HG03521 (cell line): ENCODE results near the gene FARS2.

Experiments used
- ATAC-seq: cut with Tn5 transposase; IDR thresholded peaks from one replicate; pipeline ENCODE4 v1.9.1; 2021; ENCODE audit warnings: mild to moderate bottlenecking, moderate library complexity; ENCODE audit not compliant: unreplicated experiment

Gene FARS2

GRCh38 chr6:5248302-5249098, 12.8 kb upstream of the FARS2 start:
- no peak for ATAC-seq

GRCh38 chr6:5249451-5250122, 11.7 kb upstream of the FARS2 start:
- no peak for ATAC-seq

- ATAC-seq, result no peak
These were observed 10.9 kb upstream of the FARS2 start for GRCh38 chr6:5250451-5250850.

- ATAC-seq, result no peak
These were observed 10.4 kb upstream of the FARS2 start for GRCh38 chr6:5250911-5251310.

- no peak for ATAC-seq
These were observed 4.4 kb upstream of the FARS2 start for GRCh38 chr6:5256952-5257351.

GRCh38 chr6:5257400-5257799, 3.9 kb upstream of the FARS2 start:
- ATAC-seq, result no peak

- ATAC-seq, result no peak
These were observed 1.9 kb upstream of the FARS2 start for GRCh38 chr6:5259428-5259827.

GRCh38 chr6:5260111-5260620, 1.1 kb upstream of the FARS2 start:
- peak; percentile 60 for ATAC-seq

- ATAC-seq, result no peak
These were observed 314 bp downstream of the FARS2 start for GRCh38 chr6:5261545-5262109.

- no peak for ATAC-seq
These were observed 5.1 kb downstream of the FARS2 start for GRCh38 chr6:5266423-5266822.

- ATAC-seq, result no peak
These were observed 8.9 kb downstream of the FARS2 start for GRCh38 chr6:5270093-5270680.

- no peak for ATAC-seq
These were observed 10.6 kb downstream of the FARS2 start for GRCh38 chr6:5271926-5272325.

GRCh38 chr6:5274231-5274630, 12.9 kb downstream of the FARS2 start:
- ATAC-seq, result no peak

GRCh38 chr6:5275497-5275896, 14.2 kb downstream of the FARS2 start:
- no peak for ATAC-seq

GRCh38 chr6:5276581-5276980, 15.3 kb downstream of the FARS2 start:
- no peak for ATAC-seq

GRCh38 chr6:5277589-5277988, 16.3 kb downstream of the FARS2 start:
- no peak for ATAC-seq

GRCh38 chr6:5278047-5278446, 16.7 kb downstream of the FARS2 start:
- no peak for ATAC-seq

GRCh38 chr6:5278565-5279120, 17.3 kb downstream of the FARS2 start:
- no peak for ATAC-seq

GRCh38 chr6:5279891-5280338, 18.6 kb downstream of the FARS2 start:
- ATAC-seq, result no peak

- ATAC-seq, result no peak
These were observed 19.6 kb downstream of the FARS2 start for GRCh38 chr6:5280920-5281319.

GRCh38 chr6:5282191-5282623, 20.9 kb downstream of the FARS2 start:
- ATAC-seq, result no peak
